D721Med (cell line): ENCODE measurements around the gene KRT86.
"Not testable (repeated sequence)": the region's sequence is repeated elsewhere in the genome, so short reads cannot be mapped to it uniquely, and the experiment has no call there.

ENCODE experiments used
- DNase-seq: peaks from one replicate; pipeline ENCODE4 v3.0.0; 2011; ENCODE audit warnings: low spot score; ENCODE audit not compliant: insufficient read length
- FAIRE-seq: peaks from 2 replicates; lab custom pipeline; 2011; peaks lifted over from hg19 to GRCh38; lab: Jason Lieb, UNC
- TF ChIP-seq, protein P1 (sequence below): IDR thresholded peaks from 2 replicates; pipeline ENCODE4 v1.5.1; 2012; ENCODE audit warnings: mild to moderate bottlenecking, control low read depth; ENCODE audit not compliant: insufficient read depth; ENCODE audit errors: missing control alignments

The KRT86 gene

DNA sequence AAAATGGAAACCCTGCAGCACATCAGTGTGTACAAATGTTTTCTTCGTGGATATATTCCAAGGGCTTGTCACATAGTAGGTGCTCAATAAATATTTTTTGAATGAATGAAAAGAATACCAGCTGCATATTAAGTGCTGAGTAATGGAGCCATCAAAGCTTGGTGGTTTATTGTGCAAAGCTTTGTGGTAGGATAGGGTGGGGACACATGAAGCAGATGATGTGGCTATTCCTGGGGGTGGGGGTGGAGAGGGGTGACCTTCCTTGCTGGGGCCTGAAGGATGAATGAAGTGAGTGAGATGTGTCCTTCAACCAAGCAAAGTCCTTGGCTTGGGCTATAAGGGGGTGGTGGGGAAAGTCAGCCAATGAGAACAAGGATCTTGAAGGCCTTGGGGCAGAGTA lies 21.2 kb downstream of the KRT86 start:
- FAIRE-seq = no peak
- DNase-seq = no peak
- TF ChIP-seq, protein P1, sequence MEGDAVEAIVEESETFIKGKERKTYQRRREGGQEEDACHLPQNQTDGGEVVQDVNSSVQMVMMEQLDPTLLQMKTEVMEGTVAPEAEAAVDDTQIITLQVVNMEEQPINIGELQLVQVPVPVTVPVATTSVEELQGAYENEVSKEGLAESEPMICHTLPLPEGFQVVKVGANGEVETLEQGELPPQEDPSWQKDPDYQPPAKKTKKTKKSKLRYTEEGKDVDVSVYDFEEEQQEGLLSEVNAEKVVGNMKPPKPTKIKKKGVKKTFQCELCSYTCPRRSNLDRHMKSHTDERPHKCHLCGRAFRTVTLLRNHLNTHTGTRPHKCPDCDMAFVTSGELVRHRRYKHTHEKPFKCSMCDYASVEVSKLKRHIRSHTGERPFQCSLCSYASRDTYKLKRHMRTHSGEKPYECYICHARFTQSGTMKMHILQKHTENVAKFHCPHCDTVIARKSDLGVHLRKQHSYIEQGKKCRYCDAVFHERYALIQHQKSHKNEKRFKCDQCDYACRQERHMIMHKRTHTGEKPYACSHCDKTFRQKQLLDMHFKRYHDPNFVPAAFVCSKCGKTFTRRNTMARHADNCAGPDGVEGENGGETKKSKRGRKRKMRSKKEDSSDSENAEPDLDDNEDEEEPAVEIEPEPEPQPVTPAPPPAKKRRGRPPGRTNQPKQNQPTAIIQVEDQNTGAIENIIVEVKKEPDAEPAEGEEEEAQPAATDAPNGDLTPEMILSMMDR = no peak

DNA sequence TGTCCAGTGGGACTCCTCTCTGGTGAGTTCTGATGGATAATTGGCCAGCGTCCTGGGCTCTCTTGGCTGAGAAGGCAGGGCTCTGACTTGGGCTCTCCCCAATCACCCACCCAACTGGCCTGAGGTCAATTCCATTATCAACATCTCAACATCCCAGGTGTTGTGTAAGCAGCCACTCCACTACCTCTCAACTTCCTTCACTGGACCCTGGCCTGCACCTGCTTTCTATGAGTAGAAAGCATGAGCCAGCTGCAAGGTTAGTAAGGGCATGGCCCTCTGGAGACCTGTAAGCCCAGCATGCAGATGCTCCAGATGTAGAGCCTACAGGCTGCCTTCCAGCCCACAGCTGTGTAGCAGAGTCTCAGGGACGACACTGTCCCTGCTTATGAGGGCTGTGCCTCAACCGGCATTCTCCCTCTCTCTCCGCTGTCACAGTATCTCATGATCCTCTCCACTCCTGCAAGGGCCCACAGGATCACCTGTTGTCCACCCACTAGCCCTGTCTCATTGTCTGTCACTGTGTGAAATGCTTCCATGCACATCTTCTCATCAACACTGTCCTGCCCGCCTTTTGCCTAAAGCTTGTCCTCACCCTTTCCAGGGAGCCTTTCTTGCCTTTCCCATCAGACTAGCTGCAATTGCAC lies 22.2 kb downstream of the KRT86 start:
- FAIRE-seq (no peak), DNase-seq (no peak)
- TF ChIP-seq, protein P1 = no peak

DNA sequence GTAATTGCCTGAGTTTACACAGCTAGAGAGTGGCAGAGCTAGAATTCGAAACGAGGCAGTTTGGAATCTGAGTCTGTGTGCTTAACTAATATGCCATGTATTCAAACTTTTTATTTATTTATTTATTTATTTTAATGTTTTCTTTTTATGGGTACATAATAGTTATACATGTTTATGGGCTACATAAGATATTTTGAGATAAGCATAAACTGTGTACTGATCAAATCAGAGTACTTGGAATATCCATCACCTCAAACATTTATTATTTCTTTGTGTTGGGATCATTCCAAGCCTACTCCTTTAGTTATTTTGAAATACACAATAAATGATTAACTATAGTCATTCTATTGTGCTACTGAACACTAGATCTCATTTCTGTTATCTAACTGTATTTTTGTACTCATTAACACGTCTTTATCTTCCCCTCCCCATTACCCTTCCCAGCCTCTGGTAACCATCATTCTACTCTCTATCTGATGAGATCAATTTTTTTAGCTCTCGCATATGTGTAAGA lies 24.3 kb downstream of the KRT86 start:
- TF ChIP-seq, protein P1 = no peak
- DNase-seq = no peak
- no peak for FAIRE-seq

DNA sequence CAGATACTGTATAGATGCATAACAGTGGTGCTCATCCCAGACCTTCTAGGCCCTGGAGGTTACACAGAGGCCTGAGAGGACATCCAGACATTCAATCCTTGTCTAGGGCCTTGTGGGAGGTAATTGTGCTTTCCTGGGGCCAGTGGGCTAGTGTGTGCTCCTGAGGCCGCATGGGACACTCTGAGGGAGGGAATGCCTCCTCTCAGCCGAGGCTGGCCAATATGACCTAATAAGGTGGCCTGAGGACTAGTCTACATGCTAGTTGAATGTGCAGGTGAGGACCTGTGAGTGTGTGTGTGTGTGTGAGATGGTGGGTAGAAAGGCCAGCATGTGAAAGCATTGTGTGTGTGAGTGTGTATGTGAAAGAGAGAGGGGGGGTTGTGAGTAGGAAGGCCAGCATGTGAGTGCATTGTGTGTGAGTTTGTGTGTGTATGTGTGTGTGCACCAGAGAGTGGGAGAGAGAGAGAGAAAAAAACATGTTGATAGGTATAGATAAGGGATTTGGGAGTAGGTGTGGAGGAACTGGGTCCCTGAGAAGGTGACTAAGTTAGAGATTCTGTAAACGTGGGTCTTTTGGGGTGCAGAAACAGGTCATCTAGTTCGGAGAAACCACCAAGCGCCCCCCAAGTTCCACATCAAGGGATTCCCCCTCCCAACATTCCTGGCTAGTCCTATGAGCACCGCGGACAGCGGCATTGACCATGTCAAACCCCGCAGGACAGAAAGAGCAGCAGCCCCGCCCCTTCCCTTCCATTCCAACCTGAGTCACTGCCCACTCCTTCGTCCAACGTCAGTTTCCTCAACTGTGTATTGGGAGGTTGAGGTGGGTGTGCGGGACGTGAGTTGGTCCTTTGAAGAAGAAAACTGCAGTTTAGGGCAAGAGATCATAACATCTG lies 26.6 kb downstream of the KRT86 start:
- DNase-seq (no peak), FAIRE-seq (no peak)
- TF ChIP-seq, protein P1 = no peak

DNA sequence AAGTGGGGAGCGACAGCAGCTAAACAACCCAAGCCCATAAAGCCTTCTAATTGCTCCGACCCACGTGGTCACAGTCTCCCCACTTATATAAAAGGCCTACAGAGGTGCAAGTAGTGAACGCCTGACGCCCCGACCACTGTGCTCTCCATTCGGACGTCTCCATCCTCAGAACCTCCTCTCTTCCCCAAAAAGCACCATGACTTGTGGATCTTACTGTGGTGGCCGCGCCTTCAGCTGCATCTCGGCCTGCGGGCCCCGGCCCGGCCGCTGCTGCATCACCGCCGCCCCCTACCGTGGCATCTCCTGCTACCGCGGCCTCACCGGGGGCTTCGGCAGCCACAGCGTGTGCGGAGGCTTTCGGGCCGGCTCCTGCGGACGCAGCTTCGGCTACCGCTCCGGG lies 27.3 kb downstream of the KRT86 start:
- DNase-seq, FAIRE-seq: not testable (repeated sequence)

DNA sequence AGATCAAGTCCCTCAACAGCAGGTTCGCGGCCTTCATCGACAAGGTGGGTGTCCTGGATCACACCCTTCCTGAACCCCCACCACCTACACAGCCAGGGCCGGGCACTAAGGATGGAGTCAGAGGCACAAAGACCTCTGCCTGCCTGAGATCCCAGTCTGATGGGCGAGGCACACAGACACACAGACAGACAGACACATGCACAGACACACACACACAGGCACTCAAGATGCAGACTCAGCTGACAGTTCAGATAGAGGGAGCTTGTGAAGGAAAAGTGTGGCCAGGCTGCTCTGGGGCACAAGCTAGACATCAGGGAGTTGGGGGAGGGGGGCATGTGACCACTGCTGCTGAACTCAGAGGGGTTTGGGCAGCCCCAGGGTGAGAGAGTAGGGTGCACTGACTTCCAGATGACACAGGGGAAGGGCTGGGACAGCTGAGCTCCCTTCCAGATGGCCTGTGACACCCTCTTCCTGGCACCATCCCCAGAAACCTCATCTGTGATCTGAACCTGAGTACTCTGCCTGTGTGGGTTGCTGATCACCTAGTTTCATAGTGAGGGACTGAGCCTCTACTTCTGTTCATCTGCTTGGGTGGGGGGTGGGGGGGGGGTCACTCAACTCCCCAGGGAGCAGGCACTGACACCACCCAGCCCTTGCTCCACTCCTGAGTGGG lies 27.9 kb downstream of the KRT86 start:
- not testable (repeated sequence) for DNase-seq, FAIRE-seq

DNA sequence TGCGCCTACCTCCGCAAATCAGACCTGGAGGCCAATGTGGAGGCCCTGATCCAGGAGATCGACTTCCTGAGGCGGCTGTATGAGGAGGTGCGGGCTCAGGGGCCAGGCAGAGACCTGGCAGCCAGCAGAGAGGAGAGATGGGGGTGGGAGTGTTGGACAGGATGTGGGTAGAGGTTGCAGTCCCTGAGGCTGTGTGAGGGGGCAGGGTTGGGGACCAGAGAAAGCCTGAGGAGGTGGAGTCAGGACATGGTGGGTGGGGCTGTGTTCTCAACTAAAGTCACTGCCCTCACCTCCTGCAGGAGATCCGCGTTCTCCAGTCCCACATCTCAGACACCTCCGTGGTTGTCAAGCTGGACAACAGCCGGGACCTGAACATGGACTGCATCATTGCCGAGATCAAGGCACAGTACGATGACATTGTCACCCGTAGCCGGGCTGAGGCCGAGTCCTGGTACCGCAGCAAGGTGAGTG lies 30.5 kb downstream of the KRT86 start:
- DNase-seq, FAIRE-seq: not testable (repeated sequence)

DNA sequence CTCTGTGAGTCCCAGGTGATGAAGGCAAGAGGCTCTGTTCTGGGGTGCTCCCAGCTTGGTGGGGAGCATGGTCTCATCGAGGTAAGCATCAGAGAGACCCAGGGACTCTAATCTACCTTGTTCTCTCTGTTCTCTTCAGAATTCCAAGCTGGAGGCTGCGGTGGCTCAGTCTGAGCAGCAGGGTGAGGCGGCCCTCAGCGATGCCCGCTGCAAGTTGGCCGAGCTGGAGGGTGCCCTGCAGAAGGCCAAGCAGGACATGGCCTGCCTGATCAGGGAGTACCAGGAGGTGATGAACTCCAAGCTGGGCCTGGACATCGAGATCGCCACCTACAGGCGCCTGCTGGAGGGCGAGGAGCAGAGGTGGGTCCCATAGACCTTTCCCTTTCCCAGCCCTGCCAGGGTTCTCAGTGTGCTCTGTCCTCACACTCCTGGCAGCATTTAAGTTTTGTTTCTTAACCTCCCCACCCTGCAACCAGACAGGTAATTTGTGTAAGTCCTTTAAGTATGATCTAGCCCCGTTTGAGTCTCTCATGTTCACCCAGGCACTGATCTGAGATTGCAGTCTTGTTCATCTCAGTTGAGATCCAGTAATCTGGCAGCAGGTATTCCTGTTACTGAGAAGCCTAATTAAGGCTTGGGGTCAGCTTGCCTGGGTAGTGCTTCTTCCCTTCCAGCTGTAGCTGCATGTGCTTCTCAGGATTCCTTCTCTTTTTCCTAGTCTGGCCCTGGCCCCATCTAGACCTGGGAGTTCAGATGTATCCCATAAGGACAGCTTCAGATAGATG lies 31.7 kb downstream of the KRT86 start:
- TF ChIP-seq, protein P1 = no peak
- DNase-seq = no peak
- no peak for FAIRE-seq
